22Rv1 (cell line): ENCODE data around the gene CEP170B.

ENCODE experiments used
- ZFX ChIP-seq: fragments of 450-650 bp; IDR thresholded peaks from 2 replicates; pipeline ENCODE4 v1.6.1; 2017; ENCODE audit warnings: antibody characterized with exemption, borderline replicate concordance
- TF ChIP-seq, protein P1 (sequence below): fragments of 450-650 bp; IDR thresholded peaks from 2 replicates; pipeline ENCODE4 v1.5.1; 2017; ENCODE audit warnings: mild to moderate bottlenecking

DNA sequence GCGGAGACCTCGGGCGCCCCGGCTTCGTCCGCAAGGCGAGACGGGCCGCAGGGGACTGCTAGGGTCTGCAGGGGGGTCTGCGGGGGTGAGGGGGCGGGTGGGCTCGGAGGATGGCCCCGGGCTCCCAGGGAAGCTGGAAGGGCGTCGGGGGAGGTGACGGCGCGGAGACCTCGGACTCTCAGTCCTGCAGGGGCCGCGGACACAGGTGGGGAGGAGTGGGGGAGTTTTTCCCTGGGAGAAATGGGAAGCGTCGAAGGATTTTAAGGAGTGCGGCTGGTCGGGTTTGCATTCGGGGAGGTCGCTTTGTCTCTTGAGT, 38.2 kb upstream of the CEP170B start:
- TF ChIP-seq, protein P1, sequence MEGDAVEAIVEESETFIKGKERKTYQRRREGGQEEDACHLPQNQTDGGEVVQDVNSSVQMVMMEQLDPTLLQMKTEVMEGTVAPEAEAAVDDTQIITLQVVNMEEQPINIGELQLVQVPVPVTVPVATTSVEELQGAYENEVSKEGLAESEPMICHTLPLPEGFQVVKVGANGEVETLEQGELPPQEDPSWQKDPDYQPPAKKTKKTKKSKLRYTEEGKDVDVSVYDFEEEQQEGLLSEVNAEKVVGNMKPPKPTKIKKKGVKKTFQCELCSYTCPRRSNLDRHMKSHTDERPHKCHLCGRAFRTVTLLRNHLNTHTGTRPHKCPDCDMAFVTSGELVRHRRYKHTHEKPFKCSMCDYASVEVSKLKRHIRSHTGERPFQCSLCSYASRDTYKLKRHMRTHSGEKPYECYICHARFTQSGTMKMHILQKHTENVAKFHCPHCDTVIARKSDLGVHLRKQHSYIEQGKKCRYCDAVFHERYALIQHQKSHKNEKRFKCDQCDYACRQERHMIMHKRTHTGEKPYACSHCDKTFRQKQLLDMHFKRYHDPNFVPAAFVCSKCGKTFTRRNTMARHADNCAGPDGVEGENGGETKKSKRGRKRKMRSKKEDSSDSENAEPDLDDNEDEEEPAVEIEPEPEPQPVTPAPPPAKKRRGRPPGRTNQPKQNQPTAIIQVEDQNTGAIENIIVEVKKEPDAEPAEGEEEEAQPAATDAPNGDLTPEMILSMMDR, result no peak
- TF ChIP-seq ZFX, result no peak
